GM23248 (cell line): ENCODE measurements around the gene SLC25A39.

Source experiments
- EZH2 ChIP-seq: fragments of 200-600 bp; sonication (generic); IDR thresholded peaks from 2 replicates; pipeline ENCODE4 v1.6.1; 2018; ENCODE audit warnings: antibody characterized with exemption, mild to moderate bottlenecking; ENCODE audit not compliant: insufficient read depth, poor library complexity, severe bottlenecking
- EZH2phosphoT487 ChIP-seq: fragments of 200-600 bp; sonication (generic); IDR thresholded peaks from 2 replicates; pipeline ENCODE4 v1.6.1; 2018; ENCODE audit warnings: antibody characterized with exemption, moderate library complexity, mild to moderate bottlenecking, low read depth; ENCODE audit not compliant: insufficient read depth

DNA sequence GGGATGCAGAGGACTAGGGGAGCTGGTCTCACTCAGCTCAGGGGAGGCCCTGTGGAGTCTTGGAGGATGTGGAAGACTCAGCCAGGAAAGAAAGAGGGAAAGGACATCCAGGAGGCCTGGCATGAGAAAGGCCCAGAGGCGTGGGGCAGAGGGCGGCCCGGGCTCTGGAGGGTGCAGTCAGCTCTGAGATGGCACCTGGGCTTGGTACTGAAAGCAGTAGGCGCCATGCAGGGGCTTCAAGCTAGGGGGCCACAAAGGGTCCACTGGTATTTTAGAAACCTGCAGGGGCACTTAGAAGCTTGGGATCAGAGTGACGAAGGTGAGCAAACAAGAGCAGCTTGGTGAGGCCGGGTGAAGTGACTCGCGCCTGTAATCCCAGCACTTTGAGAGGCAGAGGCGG, 33.4 kb upstream of the SLC25A39 start:
- TF ChIP-seq EZH2phosphoT487 (no peak), EZH2 (no peak)
